ENCODE measurements around the gene C17orf107. TPM values are rescaled to one million over a fixed set of nuclear protein-coding genes. Genes with fewer than 3 reads are reported as not detected.
"Not testable (repeated sequence)": the region's sequence is repeated elsewhere in the genome, so short reads cannot be mapped to it uniquely, and the experiment has no call there.

C17orf107 gene
- total RNA-seq, 1 donor from 2014 or later = not detected

GRCh38 chr17:4900231-4901107, 1.1 kb downstream of the C17orf107 start:
- H3K27me3 ChIP-seq = peaks cover 7% of the 10 kb centered on the region
- H3K27ac ChIP-seq = no peak overlapping the region
- no peak for TF ChIP-seq CTCF (IDR thresholded peaks at IDR 0.05)
- H3K4me1 ChIP-seq = peaks cover 3 to 5% of the 10 kb centered on the region in 2 donors
- DNase-seq (ENCODE audit: low spot score in 2 of 2) = peak in 1 of 2 donors; percentile 76
- intact Hi-C loops (cut with DNase I) = loop anchor here (5.0 kb wide), 1 partner anchor 168 kb away; the partner anchor contains the start of gene MED11
- H3K9me3 ChIP-seq = no peaks in the 10 kb centered on the region
- H3K4me3 ChIP-seq = peak overlapping the region in 1 of 2 donors; percentile 65
- H3K36me3 ChIP-seq = peaks cover 17 to 20% of the 10 kb centered on the region in 2 donors

GRCh38 chr17:4901108-4901647, 1.8 kb downstream of the C17orf107 start:
- DNase-seq (ENCODE audit: low spot score in 2 of 2) = no peak
- Histone ChIP-seq H3K36me3 (peaks cover 11 to 12% of the 10 kb centered on the region in 2 donors), H3K4me1 (peaks cover 3 to 5% of the 10 kb centered on the region in 2 donors), H3K27ac (no peak overlapping the region), H3K27me3 (peaks cover 7% of the 10 kb centered on the region), H3K9me3 (no peaks in the 10 kb centered on the region), H3K4me3 (peak overlapping the region in 1 of 2 donors; percentile 65)
- intact Hi-C loops (cut with DNase I) = loop anchor here (5.0 kb wide), 1 partner anchor 169 kb away; the partner anchor contains the start of gene MED11
- TF ChIP-seq CTCF (IDR thresholded peaks at IDR 0.05) = no peak

DNA sequence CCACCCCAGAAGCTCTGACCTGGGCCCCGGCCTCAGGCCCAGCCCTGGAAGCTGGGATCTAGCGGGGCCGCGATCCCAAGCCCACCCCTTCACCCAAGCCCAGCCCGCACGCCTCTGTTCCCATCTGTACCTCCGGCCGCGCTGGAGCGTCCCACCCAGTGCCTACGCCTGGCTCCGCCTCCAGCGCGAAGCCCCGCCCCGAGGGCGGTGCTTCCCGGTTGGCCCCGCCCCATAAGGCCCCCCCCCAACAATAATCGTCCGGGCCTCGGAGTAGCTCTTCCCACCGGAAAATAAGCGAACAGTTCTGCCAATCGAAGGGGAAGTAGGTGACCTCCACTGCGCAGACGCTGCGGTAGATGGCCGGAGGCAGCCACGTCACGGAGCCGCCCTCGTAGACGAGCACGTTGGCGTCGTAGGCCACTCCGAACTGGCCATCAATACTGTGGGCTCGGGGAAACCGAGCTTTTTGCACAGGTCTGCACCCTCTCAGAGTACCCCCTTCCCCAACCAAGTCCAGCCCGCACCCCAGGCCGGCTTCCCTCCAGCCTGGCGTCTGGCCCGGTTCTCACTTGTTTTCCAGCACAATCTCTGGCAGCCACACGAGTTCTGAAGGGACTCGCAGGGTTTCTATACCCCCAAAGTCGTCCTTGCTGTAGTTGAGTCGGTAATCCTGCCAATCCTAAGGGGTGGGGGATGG, 2.5 kb downstream of the C17orf107 start:
- intact Hi-C loops (cut with DNase I) = loop anchor here (2.0 to 5.0 kb wide), 2 partner anchors 37 to 169 kb away; partner anchors contain the start of gene MED11
- DNase-seq (ENCODE audit: low spot score in 2 of 2) = no peak
- Histone ChIP-seq H3K27me3 (peaks cover 7% of the 10 kb centered on the region), H3K4me1 (peaks cover 3 to 5% of the 10 kb centered on the region in 2 donors), H3K4me3 (peak overlapping the region in 1 of 2 donors; percentile 31), H3K9me3 (no peaks in the 10 kb centered on the region), H3K27ac (peak overlapping the region in 1 of 2 donors; percentile 11), H3K36me3 (peaks cover 5 to 6% of the 10 kb centered on the region in 2 donors)
- no peak for TF ChIP-seq CTCF (IDR thresholded peaks at IDR 0.05)

GRCh38 chr17:4902540-4902939, 3.2 kb downstream of the C17orf107 start:
- Histone ChIP-seq H3K4me3 (no peak overlapping the region), H3K9me3 (no peaks in the 10 kb centered on the region), H3K27me3 (peaks cover 7% of the 10 kb centered on the region), H3K36me3 (no peaks in the 10 kb centered on the region), H3K27ac (no peak overlapping the region), H3K4me1 (peaks cover 3 to 5% of the 10 kb centered on the region in 2 donors)
- intact Hi-C loops (cut with DNase I) = loop anchor here (2.0 to 5.0 kb wide), 2 partner anchors 36 to 170 kb away; partner anchors contain the start of gene MED11
- no peak for DNase-seq (ENCODE audit: low spot score in 2 of 2)
- TF ChIP-seq CTCF (IDR thresholded peaks at IDR 0.05) = no peak

DNA sequence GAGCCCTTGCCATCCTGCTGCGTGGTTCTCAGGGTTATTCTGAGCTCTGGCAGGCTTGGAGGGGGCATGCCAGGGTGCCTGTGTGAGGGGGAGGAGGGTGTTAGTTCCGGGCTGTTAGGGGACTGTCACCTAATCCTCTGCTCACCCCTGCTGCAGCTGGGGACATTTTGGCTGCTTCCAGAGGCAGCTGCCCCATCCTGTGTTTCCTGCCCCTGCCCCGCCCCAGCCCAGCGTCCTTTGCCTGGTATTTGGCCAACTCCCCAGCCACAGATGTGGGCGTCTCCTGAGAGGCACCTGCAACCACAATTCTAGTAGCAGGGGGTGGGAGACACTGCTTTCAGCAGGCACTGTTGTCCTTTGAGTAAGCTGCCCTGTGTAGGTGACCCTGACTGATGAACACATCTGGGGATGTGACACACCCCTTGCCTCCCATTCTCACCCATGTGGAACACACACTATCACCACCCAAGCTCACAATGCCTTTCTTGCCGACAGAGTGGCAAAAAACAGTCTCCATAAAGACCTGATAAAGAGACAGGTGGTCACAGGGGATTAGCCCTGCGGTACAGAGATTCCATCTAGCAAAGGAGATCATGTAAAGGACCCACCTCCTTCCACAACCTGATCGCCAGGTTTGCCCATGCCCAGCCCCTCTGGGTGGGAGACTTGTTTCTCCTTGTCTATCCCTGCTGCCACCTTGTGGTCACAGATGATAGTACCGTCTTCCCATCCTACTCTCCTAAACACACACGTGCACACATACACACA, 3.9 kb downstream of the C17orf107 start, which contains the start of gene CHRNE:
Gene CHRNE, minus strand, starts transcription at position 48 of the 768 bp plus-strand sequence. Its CDS starts 35 bp downstream, at position 13.
- DNase-seq (ENCODE audit: low spot score in 2 of 2) = peak in 1 of 2 donors; percentile 90
- peaks cover 3 to 6% of the 10 kb centered on the region in 2 donors for H3K4me1 ChIP-seq
- no peaks in the 10 kb centered on the region for H3K9me3 ChIP-seq
- intact Hi-C loops (cut with DNase I) = loop anchor here (2.0 to 5.0 kb wide), 2 partner anchors 36 to 171 kb away; partner anchors contain the start of gene MED11
- peaks cover 7% of the 10 kb centered on the region for H3K27me3 ChIP-seq
- no peaks in the 10 kb centered on the region for H3K36me3 ChIP-seq
- peak within 1 kb of the TSS in 1 of 2 donors; percentile 5 for H3K4me3 ChIP-seq
- peak within 1 kb of the TSS in 1 of 2 donors; percentile 11 for H3K27ac ChIP-seq
- TF ChIP-seq CTCF (IDR thresholded peaks at IDR 0.05) = peak; percentile 59 to 75 (median 72)

DNA sequence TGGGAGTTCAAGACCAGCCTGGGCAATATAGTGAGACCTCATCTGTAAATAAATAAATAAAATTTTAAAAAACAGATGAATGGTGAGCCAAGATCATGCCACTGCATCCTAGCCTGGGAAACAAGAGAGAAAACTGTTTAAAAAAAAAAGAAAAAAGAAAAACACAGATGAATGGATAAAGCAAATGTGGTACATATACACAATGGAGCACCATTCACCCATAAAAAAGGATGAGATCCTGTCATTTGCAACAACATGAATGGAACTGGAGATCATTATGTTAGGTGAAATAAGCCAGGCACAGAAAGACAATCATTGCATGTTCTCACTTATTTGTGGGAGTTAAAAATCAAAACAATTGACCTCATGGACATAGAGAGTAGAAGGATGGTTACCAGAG, 7.3 kb downstream of the C17orf107 start:
- H3K4me3 ChIP-seq; DNase-seq (ENCODE audit: low spot score in 2 of 2); H3K9me3 ChIP-seq; H3K36me3 ChIP-seq; H3K27ac ChIP-seq; H3K4me1 ChIP-seq; H3K27me3 ChIP-seq: not testable (repeated sequence)
- intact Hi-C loops (cut with DNase I) = loop anchor here (5.0 kb wide), 1 partner anchor 81 kb away; the partner anchor contains the start of gene CAMTA2
